Vagina (tissue), 2 donors: ENCODE data around the gene CELA2A. TPM values are rescaled to one million over a fixed set of nuclear protein-coding genes. Genes with fewer than 3 reads are reported as not detected.
"Not testable (repeated sequence)": the region's sequence is repeated elsewhere in the genome, so short reads cannot be mapped to it uniquely, and the experiment has no call there.

Experiments
- DNase-seq, 2 donors: peaks; one replicate each; pipeline ENCODE4 v3.0.0-alpha.2; 2017; ENCODE audit errors: extremely low spot score in 2 of 2
- H3K27ac ChIP-seq: fragments of 200-600 bp; sonication (generic); one replicate; pipeline ENCODE4 v1.5.1; 2019
- H3K27me3 ChIP-seq: fragments of 200-600 bp; sonication (generic); one replicate; pipeline ENCODE4 v1.5.1; 2019
- H3K36me3 ChIP-seq, 2 donors: fragments of 200-600 bp; sonication (generic); one replicate each; pipeline ENCODE4 v1.5.1; 2017 to 2019
- H3K4me1 ChIP-seq: fragments of 200-600 bp; sonication (generic); one replicate; pipeline ENCODE4 v1.5.1; 2019
- H3K4me3 ChIP-seq, 2 donors: fragments of 200-600 bp; sonication (generic); 1 replicate in 1 of 2; 2 replicates in 1 of 2; pipeline ENCODE4 v1.5.1; 2016 to 2019
- H3K9me3 ChIP-seq: fragments of 200-600 bp; sonication (generic); one replicate; pipeline ENCODE4 v1.5.1; 2019
- CTCF ChIP-seq, 3 experiments: fragments of 450-650 bp in 2 of 3; fragments of 200-600 bp in 1 of 3; sonication (generic) in 1 of 3; IDR thresholded peaks; one replicate each; pipeline ENCODE4 v1.5.1; 2017 to 2019; ENCODE audit warnings: antibody characterized with exemption in 3 of 3, mild to moderate bottlenecking in 2 of 3, moderate library complexity in 2 of 3
- POLR2A ChIP-seq, 2 donors: fragments of 450-650 bp; IDR thresholded peaks; one replicate each; pipeline ENCODE4 v1.6.1; 2017; ENCODE audit warnings: antibody characterized with exemption in 2 of 2, mild to moderate bottlenecking in 2 of 2, moderate library complexity in 2 of 2
- POLR2AphosphoS5 ChIP-seq, 2 donors: sonication (generic); formaldehyde crosslinking; IDR thresholded peaks; one replicate each; pipeline ENCODE4 v1.9.0; 2017; ENCODE audit warnings: antibody characterized with exemption in 2 of 2, mild to moderate bottlenecking in 2 of 2, low read depth in 1 of 2; ENCODE audit not compliant: insufficient read depth in 1 of 2
- intact Hi-C: fragments of 100-400 bp; cut with DNase I; formaldehyde crosslinking; loops from one replicate; pipeline ENCODE4 v1.15.1; 2023
- total RNA-seq: library from RNA; depleted of rRNA; stranded (reverse); fragments of >200 nt; gene quantifications from one replicate; pipeline ENCODE4 v1.2.3, GENCODE V29; 2016

CELA2A gene
- total RNA-seq, 1 donor from 2014 or later = not detected

DNA sequence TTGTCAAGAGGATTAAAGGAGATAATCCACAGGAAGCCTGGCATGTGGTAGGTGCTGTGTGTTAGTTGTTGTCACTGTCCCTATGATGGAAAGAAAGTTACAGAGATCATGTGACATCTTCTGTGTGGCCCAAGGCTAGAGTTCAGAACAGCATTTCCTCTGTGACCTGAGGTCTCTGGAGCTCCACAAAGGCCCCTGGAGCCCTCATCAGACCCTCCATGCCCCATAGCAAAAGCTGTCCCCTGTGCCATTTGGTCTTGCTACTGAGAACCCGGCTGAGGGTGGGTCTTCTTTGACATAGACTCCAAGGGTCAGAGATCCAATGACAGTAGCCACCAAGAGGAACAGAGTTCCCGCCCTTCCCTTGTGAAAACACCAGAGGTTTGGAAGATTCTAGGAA, 27.4 kb downstream of the CELA2A start:
- H3K27me3 ChIP-seq = no peaks in the 10 kb centered on the region
- no peak for DNase-seq
- intact Hi-C loops = no loop called here
- no peak overlapping the region for H3K4me3 ChIP-seq
- TF ChIP-seq POLR2AphosphoS5 (IDR thresholded peaks at IDR 0.05; ENCODE audit: insufficient read depth in 1 of 2, low read depth in 1 of 2) = no peak
- TF ChIP-seq CTCF (IDR thresholded peaks at IDR 0.05) = no peak
- TF ChIP-seq POLR2A (IDR thresholded peaks at IDR 0.05) = no peak
- no peaks in the 10 kb centered on the region for H3K36me3 ChIP-seq
- no peak overlapping the region for H3K27ac ChIP-seq
- no peaks in the 10 kb centered on the region for H3K9me3 ChIP-seq
- no peaks in the 10 kb centered on the region for H3K4me1 ChIP-seq

DNA sequence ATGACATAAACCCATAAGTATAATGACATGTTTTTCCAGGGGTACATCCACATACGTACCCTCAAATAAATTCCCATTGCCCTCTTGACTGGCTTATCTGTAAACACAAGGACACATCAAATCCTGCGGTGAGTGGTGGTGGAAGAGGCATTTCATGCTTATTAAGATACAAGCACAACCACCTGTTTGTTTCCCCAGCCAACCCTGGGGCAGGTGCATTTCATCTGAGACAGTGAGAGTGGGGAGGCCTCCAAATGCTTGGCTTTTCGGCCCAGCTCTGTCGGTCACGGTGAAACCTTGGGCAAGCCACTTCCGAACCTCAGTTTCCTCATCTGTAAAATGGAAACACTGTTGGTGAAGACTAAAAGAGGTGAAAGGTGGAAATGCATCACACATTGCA, 27.9 kb downstream of the CELA2A start:
- H3K9me3 ChIP-seq, intact Hi-C loops, H3K4me3 ChIP-seq, H3K27ac ChIP-seq, H3K27me3 ChIP-seq, H3K36me3 ChIP-seq, DNase-seq, H3K4me1 ChIP-seq: not testable (repeated sequence)

DNA sequence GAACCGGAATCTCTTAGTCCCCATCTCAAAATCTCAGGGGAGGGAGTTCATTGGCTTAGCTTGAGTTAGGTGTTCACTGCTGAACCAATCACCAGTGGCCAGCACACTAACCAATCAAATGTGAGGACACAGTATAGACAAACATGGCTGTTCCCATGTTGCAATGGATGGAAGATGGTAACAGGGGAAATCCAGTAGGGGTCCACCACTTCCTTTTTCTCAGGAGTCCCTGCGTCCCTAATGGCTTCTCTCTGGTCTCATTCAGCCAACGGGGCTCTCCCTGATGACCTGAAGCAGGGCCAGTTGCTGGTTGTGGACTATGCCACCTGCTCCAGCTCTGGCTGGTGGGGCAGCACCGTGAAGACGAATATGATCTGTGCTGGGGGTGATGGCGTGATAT, 29.1 kb downstream of the CELA2A start:
- Histone ChIP-seq H3K9me3 (no peaks in the 10 kb centered on the region), H3K4me1 (no peaks in the 10 kb centered on the region), H3K36me3 (no peaks in the 10 kb centered on the region), H3K4me3 (no peak overlapping the region), H3K27ac (no peak overlapping the region), H3K27me3 (no peaks in the 10 kb centered on the region)
- no peak for DNase-seq
- no peak for TF ChIP-seq POLR2AphosphoS5 (IDR thresholded peaks at IDR 0.05; ENCODE audit: insufficient read depth in 1 of 2, low read depth in 1 of 2)
- no peak for TF ChIP-seq CTCF (IDR thresholded peaks at IDR 0.05)
- no peak for TF ChIP-seq POLR2A (IDR thresholded peaks at IDR 0.05)
- intact Hi-C loops = loop anchor here (5.0 kb wide), 1 partner anchor 1913 kb away; no protein-coding TSS in a partner anchor

DNA sequence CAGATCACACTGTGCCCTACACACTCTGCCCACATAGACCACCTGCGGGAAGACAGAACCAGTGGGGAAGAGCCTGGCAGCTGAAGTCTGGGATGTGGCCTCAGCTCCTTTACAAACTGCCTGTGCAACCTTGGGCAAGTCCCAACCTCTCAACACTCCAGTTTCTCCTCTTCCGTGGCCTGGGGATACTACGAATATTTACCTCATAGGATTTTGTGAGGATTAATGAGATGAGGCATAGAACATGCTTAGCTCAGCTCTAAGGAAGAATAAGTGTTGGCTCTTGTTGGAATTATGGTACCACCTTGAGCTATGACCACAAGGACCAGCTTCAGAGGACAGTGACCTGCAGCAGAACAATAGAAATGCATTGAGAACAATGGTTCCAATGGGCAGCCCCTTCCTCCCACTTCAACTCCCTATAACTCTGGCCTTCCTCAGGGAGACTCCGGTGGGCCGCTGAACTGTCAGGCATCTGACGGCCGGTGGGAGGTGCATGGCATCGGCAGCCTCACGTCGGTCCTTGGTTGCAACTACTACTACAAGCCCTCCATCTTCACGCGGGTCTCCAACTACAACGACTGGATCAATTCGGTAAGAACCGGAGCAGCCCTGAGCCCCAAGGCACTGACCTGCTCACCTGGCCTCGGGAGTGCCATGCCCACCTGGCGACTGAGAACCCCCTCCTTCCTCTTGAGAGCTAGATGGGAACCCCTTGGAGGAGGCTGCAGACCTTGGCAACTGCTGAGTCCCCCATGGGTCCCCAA, 30.5 kb downstream of the CELA2A start:
- TF ChIP-seq POLR2AphosphoS5 (IDR thresholded peaks at IDR 0.05; ENCODE audit: insufficient read depth in 1 of 2, low read depth in 1 of 2) = peak in 1 of 2 donors; percentile 17
- DNase-seq, H3K36me3 ChIP-seq, H3K27ac ChIP-seq, H3K4me3 ChIP-seq, H3K27me3 ChIP-seq, H3K9me3 ChIP-seq, H3K4me1 ChIP-seq: not testable (repeated sequence)
- intact Hi-C loops = loop anchor here (5.0 kb wide), 1 partner anchor 1915 kb away; no protein-coding TSS in a partner anchor

- Histone ChIP-seq H3K27ac (no peak overlapping the region), H3K36me3 (no peaks in the 10 kb centered on the region), H3K4me3 (no peak overlapping the region), H3K9me3 (no peaks in the 10 kb centered on the region), H3K27me3 (no peaks in the 10 kb centered on the region), H3K4me1 (no peaks in the 10 kb centered on the region)
- no peak for TF ChIP-seq POLR2AphosphoS5 (IDR thresholded peaks at IDR 0.05; ENCODE audit: insufficient read depth in 1 of 2, low read depth in 1 of 2)
- no peak for TF ChIP-seq CTCF (IDR thresholded peaks at IDR 0.05)
- no peak for TF ChIP-seq POLR2A (IDR thresholded peaks at IDR 0.05)
- intact Hi-C loops = loop anchor here (5.0 kb wide), 1 partner anchor 1916 kb away; no protein-coding TSS in a partner anchor
- no peak for DNase-seq
Measured at GRCh38 chr1:15488371-15488770, 31.8 kb downstream of the CELA2A start.

DNA sequence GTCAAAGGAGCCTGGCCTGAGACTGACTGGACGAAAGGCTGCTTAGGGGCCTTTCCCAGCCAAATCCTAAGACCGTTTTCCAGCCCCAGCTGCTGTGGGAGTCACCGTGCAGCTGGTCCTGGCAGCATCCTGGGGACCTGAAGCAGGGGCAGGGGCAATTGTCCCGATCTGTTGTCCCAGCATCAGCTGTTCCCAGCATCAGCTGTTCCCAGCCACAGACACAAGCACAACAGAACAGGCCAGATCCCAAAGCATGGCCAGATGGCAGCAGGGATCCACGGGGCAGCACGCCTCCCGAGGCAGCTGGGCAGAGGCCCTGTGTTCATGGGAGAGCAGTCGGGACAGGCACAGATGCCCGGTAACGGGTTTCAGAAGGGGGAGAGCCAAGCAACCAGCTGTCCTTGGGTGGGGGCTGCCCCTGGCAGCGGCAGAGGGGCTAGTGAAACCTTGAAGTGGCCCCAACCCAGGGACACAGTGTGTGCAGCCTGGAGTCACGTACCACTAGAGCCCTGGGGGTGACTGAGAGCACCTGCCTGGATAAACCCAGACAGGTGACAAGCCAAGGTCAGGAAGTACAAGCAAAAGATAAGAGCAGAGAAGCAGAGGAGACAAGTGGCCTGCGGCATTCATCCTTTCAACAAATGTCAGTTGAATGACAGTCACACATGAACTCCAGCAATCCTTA, 32.7 kb downstream of the CELA2A start:
- DNase-seq = no peak
- no peaks in the 10 kb centered on the region for H3K9me3 ChIP-seq
- no peaks in the 10 kb centered on the region for H3K4me1 ChIP-seq
- H3K36me3 ChIP-seq = peaks cover 0 to 7% of the 10 kb centered on the region in 2 donors
- no peak for TF ChIP-seq POLR2AphosphoS5 (IDR thresholded peaks at IDR 0.05; ENCODE audit: insufficient read depth in 1 of 2, low read depth in 1 of 2)
- TF ChIP-seq CTCF (IDR thresholded peaks at IDR 0.05) = no peak
- TF ChIP-seq POLR2A (IDR thresholded peaks at IDR 0.05) = no peak
- H3K27ac ChIP-seq = no peak overlapping the region
- no peak overlapping the region for H3K4me3 ChIP-seq
- intact Hi-C loops = loop anchor here (5.0 kb wide), 1 partner anchor 1917 kb away; no protein-coding TSS in a partner anchor
- no peaks in the 10 kb centered on the region for H3K27me3 ChIP-seq

- H3K9me3 ChIP-seq, H3K4me3 ChIP-seq, intact Hi-C loops, H3K4me1 ChIP-seq, DNase-seq, H3K27ac ChIP-seq, H3K27me3 ChIP-seq: not testable (repeated sequence)
- peaks cover 0 to 14% of the 10 kb centered on the region in 2 donors for H3K36me3 ChIP-seq
Measured at GRCh38 chr1:15491010-15491409, 34.5 kb downstream of the CELA2A start.
